Non-pigmented ciliary epithelial cell (primary cell): ENCODE data around the gene DLG1.

Experiments
- DNase-seq: peaks from one replicate; pipeline ENCODE4 v3.0.0-alpha.2; 2010; ENCODE audit warnings: low read depth

Gene DLG1

GRCh38 chr3:197029511-197030167 is 268.8 kb downstream of the DLG1 start, which contains the start of gene MELTF:
MELTF (minus strand) TSS chr3:197029817; CDS start chr3:197029702, 115 bp downstream.
- DNase-seq: no peak

GRCh38 chr3:197028728-197029510 is 269.5 kb downstream of the DLG1 start:
- DNase-seq: no peak

DNA sequence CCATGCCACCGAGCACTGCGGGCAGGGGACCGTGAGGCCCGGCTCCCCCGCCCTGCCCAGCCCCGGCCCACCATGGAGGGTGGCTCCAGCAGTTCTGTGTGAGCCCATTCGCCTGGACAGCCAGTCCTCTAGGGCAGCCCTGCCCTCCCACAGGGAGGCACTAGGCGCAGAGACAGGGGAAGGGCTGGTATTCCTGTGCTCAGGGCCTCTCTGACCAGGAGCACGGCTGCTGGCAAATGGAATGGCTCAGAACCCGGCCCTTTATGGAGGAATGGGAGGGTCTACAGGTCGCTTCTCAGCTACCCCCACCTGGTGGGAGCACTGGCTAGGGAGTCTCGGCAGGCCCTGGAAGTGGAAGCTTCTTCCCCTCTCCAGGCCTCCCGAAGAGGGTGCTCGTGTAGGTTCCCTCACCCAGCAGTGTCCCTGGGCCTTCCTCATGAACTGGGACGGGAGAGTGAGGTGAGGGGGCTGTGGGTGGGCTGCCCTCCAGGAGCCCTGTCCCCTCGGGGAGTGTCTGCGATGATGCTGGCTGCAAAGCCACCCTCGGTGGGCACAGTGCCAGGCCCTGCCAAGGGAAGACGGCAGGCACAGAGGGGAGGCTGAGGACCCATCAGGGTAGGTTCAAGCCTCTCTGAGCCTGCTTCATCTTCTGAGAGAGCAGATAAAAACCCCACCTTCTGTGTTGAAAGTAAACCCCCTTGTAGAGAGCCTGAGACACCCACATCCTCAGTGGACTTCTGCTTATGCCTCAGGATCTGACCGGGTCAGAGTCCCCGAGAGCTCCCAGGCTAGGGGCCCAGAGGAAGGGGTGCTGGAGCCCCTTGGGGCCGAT is 270.3 kb downstream of the DLG1 start:
- DNase-seq: no peak

DNA sequence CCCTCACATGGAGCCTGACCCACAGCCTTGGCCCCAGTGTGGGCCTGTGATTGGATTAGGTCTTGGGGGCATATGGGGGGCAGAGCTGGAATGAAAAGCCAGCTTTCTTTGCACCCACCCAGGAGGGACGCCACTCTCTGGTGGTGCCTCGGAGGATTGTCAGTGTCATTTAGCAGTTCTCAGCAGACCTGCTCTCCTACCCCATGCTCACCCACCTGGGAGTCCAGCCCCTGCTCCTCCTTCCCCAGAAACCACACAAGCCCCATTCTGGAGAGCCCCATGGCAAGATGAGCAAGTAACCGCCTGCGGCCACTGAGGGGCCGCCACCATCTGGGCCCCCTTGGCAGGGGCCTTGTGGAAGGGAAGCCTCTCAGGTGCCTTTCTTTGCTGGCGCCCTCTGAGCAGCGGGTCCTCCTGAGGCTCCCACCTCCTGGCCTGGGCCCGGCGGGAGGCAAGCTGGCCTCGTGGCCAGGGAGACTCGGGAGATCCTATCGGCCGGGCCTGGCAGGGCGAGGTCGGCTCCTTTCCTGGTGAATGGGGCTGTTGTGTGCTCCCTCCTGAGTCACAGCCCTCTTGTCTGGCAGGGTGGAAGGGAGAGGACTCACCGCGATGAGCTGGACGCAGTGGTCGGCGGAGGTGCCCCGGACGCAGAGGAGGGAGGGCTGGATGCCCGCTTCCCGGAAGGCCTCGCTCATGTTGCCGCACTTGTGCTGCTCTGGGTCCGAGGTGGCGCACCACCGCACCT is 271.1 kb downstream of the DLG1 start:
- DNase-seq: no peak

GRCh38 chr3:197026481-197026866 is 271.9 kb downstream of the DLG1 start:
- no peak for DNase-seq

DNA sequence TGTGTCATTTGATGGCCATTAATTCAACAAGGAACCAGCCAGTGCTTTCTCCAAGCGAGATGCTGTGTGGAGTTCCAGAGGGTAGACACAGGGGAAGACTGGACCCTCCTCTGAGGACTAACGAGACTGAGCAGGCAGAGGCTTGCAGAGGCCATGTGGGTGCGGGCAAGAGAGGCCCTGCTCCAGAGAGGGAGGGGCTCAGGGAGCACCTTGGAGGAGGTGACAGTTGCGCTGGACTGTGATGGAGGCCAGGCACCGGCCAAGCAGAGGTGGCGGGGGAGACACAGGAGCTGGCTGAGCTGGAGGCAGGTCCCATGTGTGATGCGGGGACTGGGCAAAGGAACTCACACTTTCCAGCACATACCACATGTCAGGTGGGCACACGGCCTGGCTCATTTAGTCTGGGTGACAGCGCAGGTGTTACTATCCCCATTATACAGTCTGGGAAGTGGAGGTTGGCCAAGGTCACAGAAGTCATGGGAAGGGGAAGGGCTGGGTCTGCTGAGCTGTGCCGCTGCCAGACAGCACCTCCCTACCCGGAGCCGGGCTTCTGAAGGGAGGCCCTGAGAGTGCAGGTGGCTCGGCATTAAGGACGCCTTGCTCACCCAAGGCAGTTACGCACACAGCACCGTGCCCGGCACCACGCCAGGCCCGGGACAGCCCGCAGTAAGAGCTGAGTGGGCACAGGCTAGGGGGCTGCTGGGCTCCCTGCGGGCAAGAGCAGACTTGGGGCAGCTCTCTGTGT is 272.5 kb downstream of the DLG1 start:
- no peak for DNase-seq

DNA sequence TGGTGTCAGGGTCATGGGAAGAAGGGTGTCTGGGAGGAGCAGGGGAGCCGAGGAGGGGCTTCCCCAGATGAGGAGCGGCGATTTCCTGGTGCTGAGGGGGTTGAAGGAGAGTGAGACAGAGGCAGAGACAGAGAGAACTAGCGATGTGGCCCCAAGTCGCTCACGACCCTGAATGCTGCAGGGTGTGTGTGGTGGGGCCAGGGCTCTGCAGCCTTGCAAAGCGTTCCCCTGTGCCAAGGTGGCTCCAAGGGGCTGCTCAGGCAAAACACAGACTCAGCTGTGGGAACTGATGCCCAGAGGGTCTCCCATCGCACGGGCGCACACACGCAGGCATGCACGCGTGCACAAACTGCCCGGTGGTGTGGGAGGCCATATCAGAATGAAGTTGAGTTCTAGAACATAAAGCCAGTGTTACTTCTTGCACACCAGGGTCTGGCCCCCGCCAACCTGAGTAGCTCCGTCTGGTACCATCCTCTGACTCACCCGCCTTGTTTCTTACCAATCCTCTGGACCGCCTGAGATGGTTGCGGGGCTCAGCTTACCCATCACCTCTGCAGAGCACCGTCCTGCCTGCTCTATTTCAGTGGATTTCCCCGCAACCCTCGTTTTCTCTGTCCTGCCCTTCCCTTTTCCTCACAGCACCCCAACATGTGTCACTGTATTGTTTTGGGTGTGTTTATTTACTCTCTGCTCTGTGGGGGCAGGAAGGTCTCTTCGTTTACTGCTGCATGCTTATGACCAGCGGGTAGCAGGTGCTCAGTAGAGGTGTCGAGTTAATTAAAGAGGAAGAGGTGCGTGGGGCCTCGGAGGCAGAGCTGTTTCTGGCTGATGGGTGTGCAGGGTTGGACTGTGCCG is 273.3 kb downstream of the DLG1 start:
- no peak for DNase-seq

DNA sequence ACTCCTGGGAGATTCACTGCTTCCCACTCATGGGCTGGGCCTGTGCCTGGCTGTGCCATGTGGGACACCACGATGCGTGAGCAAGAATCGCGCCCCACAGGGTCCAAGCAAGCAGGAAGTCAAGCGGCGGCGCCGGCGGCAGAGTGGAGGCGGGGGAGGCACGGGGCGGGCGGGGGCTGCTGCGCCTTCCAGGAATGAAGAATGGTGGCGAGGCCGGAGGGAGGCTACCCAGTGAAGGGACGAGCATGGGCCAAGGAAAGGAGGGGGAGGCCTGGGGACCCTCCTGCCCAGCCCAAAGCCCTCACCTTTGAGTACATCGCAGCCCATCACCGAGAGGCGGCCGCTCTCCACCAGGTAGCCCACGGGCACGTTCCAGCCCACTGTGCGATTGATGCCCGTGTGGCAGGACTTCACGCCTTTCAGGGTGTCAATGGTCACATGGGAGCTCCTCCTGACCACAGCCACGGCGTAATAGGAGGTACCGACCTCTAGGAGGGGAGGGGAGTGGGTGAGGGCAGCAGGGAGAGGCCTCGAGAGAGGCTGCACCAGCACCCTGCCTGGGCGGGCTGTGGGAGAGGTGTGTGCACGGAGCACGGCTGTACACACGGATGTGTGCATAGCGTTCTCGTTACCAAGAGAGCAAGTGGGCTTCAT is 274.3 kb downstream of the DLG1 start:
- no peak for DNase-seq

DNA sequence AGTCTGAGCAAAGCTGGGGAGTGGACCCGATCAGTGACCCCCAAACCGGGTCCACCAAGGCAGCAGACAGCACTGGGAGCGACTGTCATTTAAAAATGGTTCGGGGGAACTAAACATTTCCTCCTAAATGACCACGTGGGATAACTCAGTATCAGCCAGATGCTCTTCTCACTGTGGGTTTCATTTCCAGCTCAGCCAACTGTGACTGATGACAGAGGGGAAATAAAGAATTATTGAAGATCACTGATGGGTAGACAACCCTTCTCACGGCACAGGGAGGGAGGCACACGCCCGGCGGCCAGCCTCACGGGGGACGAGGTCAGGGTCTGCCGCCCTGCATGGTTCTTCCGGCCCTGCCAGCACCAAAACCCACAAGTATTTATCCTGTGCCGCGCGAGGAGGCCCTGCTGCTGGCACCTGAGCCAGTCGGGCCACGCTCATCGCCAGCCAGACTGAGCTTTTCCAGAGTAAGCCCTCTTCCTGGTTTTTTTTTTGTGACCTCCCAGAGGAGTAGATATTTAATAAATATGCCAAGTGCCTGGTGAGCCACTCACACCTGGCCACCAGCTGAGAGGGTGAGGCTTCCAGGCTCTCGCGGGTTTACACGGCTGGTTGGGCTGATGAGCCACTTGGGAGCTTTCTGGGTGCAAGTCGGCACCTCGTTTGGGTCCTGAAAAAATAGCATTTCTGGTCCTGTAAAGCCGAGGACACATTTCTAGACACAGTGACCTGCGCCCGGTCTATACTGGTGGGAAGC is 275.0 kb downstream of the DLG1 start:
- no peak for DNase-seq

DNA sequence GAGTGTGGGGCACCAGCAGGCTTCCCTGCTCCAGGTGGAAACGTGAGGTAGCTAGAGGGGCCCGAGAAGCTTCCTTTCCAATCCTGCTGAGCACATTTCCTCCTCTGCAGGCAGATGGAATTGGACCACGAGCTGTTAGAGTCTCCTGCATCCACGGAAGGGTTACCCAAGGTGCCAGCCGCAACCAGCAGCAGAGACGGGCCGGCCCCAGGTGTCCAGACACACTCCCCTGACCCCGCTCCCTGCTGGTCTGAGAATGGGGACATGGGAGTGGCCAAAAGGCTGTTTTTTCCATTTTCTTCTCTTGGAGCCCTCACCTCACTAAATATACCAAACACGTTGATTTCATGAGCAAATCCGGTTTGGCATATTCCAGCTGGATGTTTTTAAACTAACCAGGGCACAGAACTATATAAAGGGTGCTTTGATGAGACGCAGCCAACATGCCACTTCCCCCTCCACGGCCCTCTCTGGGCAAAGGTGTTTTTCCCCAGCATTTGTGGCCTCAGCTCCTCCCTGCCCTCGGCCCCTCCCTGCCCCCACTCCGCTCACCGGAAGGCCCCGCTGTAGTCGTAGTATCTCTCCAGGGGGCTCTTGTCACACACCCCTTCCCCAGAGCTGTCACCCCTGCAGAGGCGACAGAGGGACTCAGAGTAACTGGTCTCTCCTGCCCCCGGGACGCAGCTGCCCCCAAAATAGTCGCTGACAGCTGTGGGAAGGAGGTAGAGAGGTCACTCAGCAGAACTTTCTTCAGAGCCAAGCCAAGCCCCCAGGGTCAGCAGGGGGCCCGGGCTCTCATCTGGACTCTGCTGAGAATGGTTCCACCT is 275.8 kb downstream of the DLG1 start:
- DNase-seq: no peak

GRCh38 chr3:197021729-197022404 is 276.5 kb downstream of the DLG1 start:
- DNase-seq: no peak

GRCh38 chr3:197021231-197021630 is 277.2 kb downstream of the DLG1 start:
- DNase-seq: no peak

- DNase-seq: no peak
These were observed 278.9 kb downstream of the DLG1 start for GRCh38 chr3:197019535-197019934.

GRCh38 chr3:197019021-197019420 is 279.4 kb downstream of the DLG1 start:
- DNase-seq: no peak

- DNase-seq: no peak
These were observed 281.4 kb downstream of the DLG1 start for GRCh38 chr3:197017003-197017402.

DNA sequence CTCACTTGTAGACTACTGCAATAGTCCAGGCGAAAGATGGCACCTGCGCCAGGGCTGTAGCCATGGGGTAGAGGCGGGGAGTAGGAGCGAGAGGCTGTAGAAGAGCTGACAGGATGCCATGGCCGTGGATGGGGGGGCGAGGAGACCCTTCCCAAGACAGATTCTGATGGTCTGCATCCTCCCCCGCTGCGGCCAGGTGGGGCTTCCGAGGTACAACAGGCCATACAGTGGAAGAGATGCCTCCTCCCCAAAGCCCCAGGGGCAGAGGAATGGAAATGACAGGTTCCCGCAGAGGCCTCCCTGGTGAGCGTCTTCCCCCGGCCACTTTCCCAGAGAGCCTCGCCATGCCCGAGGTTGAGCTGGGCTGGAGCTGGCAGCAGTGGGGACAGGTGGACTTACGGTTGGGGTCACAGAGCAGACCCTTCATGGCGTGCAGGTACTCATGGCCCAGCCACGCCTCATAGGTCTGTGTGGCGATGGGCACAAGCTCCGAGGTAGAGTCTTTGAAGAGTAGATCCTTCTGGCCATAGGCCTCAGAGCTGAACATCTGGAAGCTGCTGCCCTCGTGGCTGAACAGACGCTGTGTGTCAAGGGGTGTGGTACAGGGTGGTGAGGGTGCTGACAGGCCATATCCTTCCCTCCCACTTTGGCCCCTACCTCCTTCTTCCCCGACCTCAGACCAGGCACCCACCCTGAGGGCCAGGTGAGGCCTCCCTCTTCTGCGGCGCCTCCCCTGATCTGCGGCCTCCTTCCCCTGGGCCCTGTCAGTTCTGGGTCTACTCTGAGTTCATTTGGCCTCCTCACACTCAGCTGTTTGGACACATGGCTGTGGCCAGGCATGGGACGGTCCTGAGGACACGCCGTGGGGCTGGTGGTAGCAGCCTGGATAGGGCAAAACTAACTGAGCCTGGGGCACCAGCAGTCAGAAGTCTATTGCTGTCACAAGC is 282.3 kb downstream of the DLG1 start:
- DNase-seq: no peak
